Measurements from ENCODE around the gene DMTF1. TPM values are rescaled to one million over a fixed set of nuclear protein-coding genes. Genes with fewer than 3 reads are reported as not detected.

Gene DMTF1
- total RNA-seq, 1 donor from 2014 or later: 168 TPM

DNA sequence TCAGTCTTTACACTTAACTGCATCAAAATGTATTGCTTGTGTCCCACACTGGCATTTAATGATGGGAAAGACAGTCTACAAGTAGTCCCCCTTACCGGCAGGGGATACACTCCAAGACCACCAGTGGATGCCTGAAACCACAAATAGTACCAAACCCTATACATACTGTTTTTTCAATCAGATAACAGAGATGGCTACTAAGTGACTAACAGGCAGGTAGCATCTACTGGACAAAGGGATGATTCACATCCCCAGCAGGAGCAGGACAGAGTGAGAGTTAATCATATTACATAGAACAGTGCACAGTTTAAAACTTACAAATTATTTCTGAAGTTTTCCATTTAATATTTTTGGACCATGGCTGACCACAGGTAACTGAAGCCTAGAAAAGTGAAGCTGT is 54.1 kb downstream of the DMTF1 start:
- peaks cover 33% of the 10 kb centered on the region for H3K36me3 Mint-ChIP-seq (ENCODE audit: unreplicated experiment)
- H3K9me3 Mint-ChIP-seq (ENCODE audit: unreplicated experiment): peaks cover 31% of the 10 kb centered on the region

GRCh38 chr7:87209295-87209924 is 57.2 kb downstream of the DMTF1 start:
- no peak for DNase-seq
- Mint-ChIP-seq H3K9me3 (ENCODE audit: unreplicated experiment) (peaks cover 18% of the 10 kb centered on the region), H3K4me3 (ENCODE audit: unreplicated experiment) (no peak overlapping the region), H3K27me3 (ENCODE audit: unreplicated experiment) (peaks cover 6% of the 10 kb centered on the region), H3K27ac (ENCODE audit: unreplicated experiment) (no peak overlapping the region), H3K36me3 (ENCODE audit: unreplicated experiment) (peaks cover 20% of the 10 kb centered on the region), H3K4me1 (ENCODE audit: low read depth, unreplicated experiment) (no peaks in the 10 kb centered on the region)
- TF ChIP-seq, protein P1, sequence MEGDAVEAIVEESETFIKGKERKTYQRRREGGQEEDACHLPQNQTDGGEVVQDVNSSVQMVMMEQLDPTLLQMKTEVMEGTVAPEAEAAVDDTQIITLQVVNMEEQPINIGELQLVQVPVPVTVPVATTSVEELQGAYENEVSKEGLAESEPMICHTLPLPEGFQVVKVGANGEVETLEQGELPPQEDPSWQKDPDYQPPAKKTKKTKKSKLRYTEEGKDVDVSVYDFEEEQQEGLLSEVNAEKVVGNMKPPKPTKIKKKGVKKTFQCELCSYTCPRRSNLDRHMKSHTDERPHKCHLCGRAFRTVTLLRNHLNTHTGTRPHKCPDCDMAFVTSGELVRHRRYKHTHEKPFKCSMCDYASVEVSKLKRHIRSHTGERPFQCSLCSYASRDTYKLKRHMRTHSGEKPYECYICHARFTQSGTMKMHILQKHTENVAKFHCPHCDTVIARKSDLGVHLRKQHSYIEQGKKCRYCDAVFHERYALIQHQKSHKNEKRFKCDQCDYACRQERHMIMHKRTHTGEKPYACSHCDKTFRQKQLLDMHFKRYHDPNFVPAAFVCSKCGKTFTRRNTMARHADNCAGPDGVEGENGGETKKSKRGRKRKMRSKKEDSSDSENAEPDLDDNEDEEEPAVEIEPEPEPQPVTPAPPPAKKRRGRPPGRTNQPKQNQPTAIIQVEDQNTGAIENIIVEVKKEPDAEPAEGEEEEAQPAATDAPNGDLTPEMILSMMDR (IDR thresholded peaks at IDR 0.05; ENCODE audit: partially characterized antibody, unreplicated experiment): no peak

More for the DNA sequence above, 54.1 kb downstream of the DMTF1 start:
- peaks cover 8% of the 10 kb centered on the region for H3K27me3 Mint-ChIP-seq (ENCODE audit: unreplicated experiment)
- TF ChIP-seq, protein P1 (IDR thresholded peaks at IDR 0.05; ENCODE audit: partially characterized antibody, unreplicated experiment): no peak
- no peak overlapping the region for H3K4me3 Mint-ChIP-seq (ENCODE audit: unreplicated experiment)
- peaks cover 2% of the 10 kb centered on the region for H3K4me1 Mint-ChIP-seq (ENCODE audit: low read depth, unreplicated experiment)
- no peak for DNase-seq
- H3K27ac Mint-ChIP-seq (ENCODE audit: unreplicated experiment): no peak overlapping the region

- H3K36me3 Mint-ChIP-seq (ENCODE audit: unreplicated experiment): peaks cover 16% of the 10 kb centered on the region
- H3K4me1 Mint-ChIP-seq (ENCODE audit: low read depth, unreplicated experiment): no peaks in the 10 kb centered on the region
- peaks cover 15% of the 10 kb centered on the region for H3K9me3 Mint-ChIP-seq (ENCODE audit: unreplicated experiment)
- no peak for DNase-seq
- no peak overlapping the region for H3K27ac Mint-ChIP-seq (ENCODE audit: unreplicated experiment)
- H3K4me3 Mint-ChIP-seq (ENCODE audit: unreplicated experiment): no peak overlapping the region
- H3K27me3 Mint-ChIP-seq (ENCODE audit: unreplicated experiment): peaks cover 6% of the 10 kb centered on the region
- TF ChIP-seq, protein P1 (IDR thresholded peaks at IDR 0.05; ENCODE audit: partially characterized antibody, unreplicated experiment): no peak
Measured at GRCh38 chr7:87210506-87210905, 58.3 kb downstream of the DMTF1 start.

DNA sequence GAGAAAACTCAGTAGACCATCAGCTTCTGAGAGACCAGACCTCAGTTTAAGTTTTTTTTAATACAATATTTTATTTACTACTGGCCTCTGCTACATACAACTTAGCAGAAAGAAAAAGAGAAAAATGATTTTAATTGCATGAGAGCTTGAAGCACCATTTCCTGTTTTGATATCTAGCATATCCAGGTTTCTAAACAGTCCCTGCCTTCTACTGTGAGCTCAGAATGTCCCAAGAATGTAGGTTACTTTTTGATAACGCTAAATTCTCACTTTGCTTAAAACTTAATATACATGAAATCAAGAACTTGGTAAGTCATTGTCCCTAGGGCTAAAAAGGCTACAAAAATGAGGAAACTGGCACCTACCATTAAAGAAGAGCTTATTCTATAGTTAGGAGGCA is 60.2 kb downstream of the DMTF1 start:
- Mint-ChIP-seq H3K36me3 (ENCODE audit: unreplicated experiment) (peaks cover 6% of the 10 kb centered on the region), H3K4me3 (ENCODE audit: unreplicated experiment) (no peak overlapping the region), H3K9me3 (ENCODE audit: unreplicated experiment) (peaks cover 7% of the 10 kb centered on the region), H3K27me3 (ENCODE audit: unreplicated experiment) (peaks cover 3% of the 10 kb centered on the region), H3K4me1 (ENCODE audit: low read depth, unreplicated experiment) (no peaks in the 10 kb centered on the region), H3K27ac (ENCODE audit: unreplicated experiment) (no peak overlapping the region)
- TF ChIP-seq, protein P1 (IDR thresholded peaks at IDR 0.05; ENCODE audit: partially characterized antibody, unreplicated experiment): no peak
- no peak for DNase-seq

DNA sequence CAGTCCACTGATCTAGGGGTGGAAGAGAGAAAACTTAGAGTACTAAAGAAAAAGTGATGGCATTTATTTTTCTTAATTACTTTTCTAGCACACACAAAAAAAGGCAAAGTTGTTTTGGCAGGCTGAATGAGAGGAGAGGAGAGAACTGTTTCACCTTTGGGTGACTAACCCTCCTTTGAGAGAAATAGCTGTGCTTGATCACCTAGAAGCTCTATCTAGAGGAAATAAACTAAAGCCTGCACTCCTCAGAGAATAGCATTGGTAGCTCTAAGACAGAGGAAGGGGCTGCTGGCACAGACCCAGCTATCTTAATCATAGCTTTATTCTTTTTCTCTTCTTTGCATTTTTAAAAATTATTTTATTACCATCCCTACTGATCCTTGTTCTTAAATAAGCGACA is 61.0 kb downstream of the DMTF1 start:
- H3K9me3 Mint-ChIP-seq (ENCODE audit: unreplicated experiment): peaks cover 2% of the 10 kb centered on the region
- no peak overlapping the region for H3K4me3 Mint-ChIP-seq (ENCODE audit: unreplicated experiment)
- no peak overlapping the region for H3K27ac Mint-ChIP-seq (ENCODE audit: unreplicated experiment)
- H3K27me3 Mint-ChIP-seq (ENCODE audit: unreplicated experiment): peaks cover 3% of the 10 kb centered on the region
- DNase-seq: no peak
- no peaks in the 10 kb centered on the region for H3K4me1 Mint-ChIP-seq (ENCODE audit: low read depth, unreplicated experiment)
- TF ChIP-seq, protein P1 (IDR thresholded peaks at IDR 0.05; ENCODE audit: partially characterized antibody, unreplicated experiment): no peak
- peaks cover 6% of the 10 kb centered on the region for H3K36me3 Mint-ChIP-seq (ENCODE audit: unreplicated experiment)

All from glutamatergic neuron (in vitro differentiated cells).